Fibroblast of mammary gland (primary cell): ENCODE measurements around the gene RHO.

Experiments
- DNase-seq: peaks from one replicate; pipeline ENCODE4 v3.0.0-alpha.2; 2010; ENCODE audit warnings: low read depth
- H3K4me3 ChIP-seq: 2 replicates; pipeline ENCODE4 v1.5.1; 2011; ENCODE audit warnings: low read depth, mild to moderate bottlenecking, low read length, moderate library complexity; ENCODE audit not compliant: control insufficient read depth
- CTCF ChIP-seq: conservative IDR thresholded peaks from 2 replicates; pipeline ENCODE4 v1.5.1; 2011; ENCODE audit warnings: low read depth, low read length, inconsistent platforms; ENCODE audit not compliant: control insufficient read depth, insufficient read depth

RHO gene

GRCh38 chr3:129582799-129583198, 54.4 kb downstream of the RHO start:
- DNase-seq, result no peak
- no peak overlapping the region for H3K4me3 ChIP-seq
- no peak for TF ChIP-seq CTCF

GRCh38 chr3:129583289-129583688, 54.9 kb downstream of the RHO start:
- H3K4me3 ChIP-seq, result no peak overlapping the region
- TF ChIP-seq CTCF, result no peak
- DNase-seq, result no peak

GRCh38 chr3:129584631-129585030, 56.2 kb downstream of the RHO start:
- no peak for DNase-seq
- H3K4me3 ChIP-seq, result no peak overlapping the region
- no peak for TF ChIP-seq CTCF
